Measurements from ENCODE around the gene BARX2.

The BARX2 gene

GRCh38 chr11:129373489-129373953 lies 2.1 kb upstream of the BARX2 start:
- no peak for DNase-seq

GRCh38 chr11:129374081-129374992 lies 1.3 kb upstream of the BARX2 start:
- DNase-seq: no peak

GRCh38 chr11:129374993-129375750 lies 476 bp upstream of the BARX2 start:
- DNase-seq: peak in 9 of 56 donors; percentile 0 to 24 (median 9)

GRCh38 chr11:129376658-129377341 lies 1.2 kb downstream of the BARX2 start:
- no peak for DNase-seq

GRCh38 chr11:129377739-129378138 lies 2.1 kb downstream of the BARX2 start:
- DNase-seq: no peak

GRCh38 chr11:129380413-129380812 lies 4.8 kb downstream of the BARX2 start:
- no peak for DNase-seq

GRCh38 chr11:129382583-129382982 lies 6.9 kb downstream of the BARX2 start:
- DNase-seq: no peak

- DNase-seq: no peak
These were observed 7.4 kb downstream of the BARX2 start for GRCh38 chr11:129383060-129383459.

- DNase-seq: no peak
These were observed 7.9 kb downstream of the BARX2 start for GRCh38 chr11:129383502-129383901.

GRCh38 chr11:129384415-129384814 lies 8.8 kb downstream of the BARX2 start:
- DNase-seq: no peak

GRCh38 chr11:129385801-129386200 lies 10.2 kb downstream of the BARX2 start:
- DNase-seq: no peak

GRCh38 chr11:129386795-129387397 lies 11.2 kb downstream of the BARX2 start:
- DNase-seq: no peak

GRCh38 chr11:129387434-129387833 lies 11.8 kb downstream of the BARX2 start:
- DNase-seq: no peak

GRCh38 chr11:129388824-129389223 lies 13.2 kb downstream of the BARX2 start:
- no peak for DNase-seq

GRCh38 chr11:129390303-129390821 lies 14.7 kb downstream of the BARX2 start:
- no peak for DNase-seq

GRCh38 chr11:129391360-129391759 lies 15.7 kb downstream of the BARX2 start:
- no peak for DNase-seq

- DNase-seq: no peak
These were observed 16.2 kb downstream of the BARX2 start for GRCh38 chr11:129391821-129392220.

GRCh38 chr11:129392995-129393394 lies 17.3 kb downstream of the BARX2 start:
- DNase-seq: no peak

- no peak for DNase-seq
These were observed 19.1 kb downstream of the BARX2 start for GRCh38 chr11:129394709-129395108.

- DNase-seq: no peak
These were observed 19.8 kb downstream of the BARX2 start for GRCh38 chr11:129395432-129395831.

- DNase-seq: no peak
These were observed 20.2 kb downstream of the BARX2 start for GRCh38 chr11:129395883-129396282.

Measured in nucleus accumbens (tissue), 56 donors.